AG09319 (cell line): ENCODE results near the gene FAM228B.
"Not testable (repeated sequence)": the region's sequence is repeated elsewhere in the genome, so short reads cannot be mapped to it uniquely, and the experiment has no call there.

ENCODE experiments used
- DNase-seq: peaks from one replicate; pipeline ENCODE4 v3.0.0-alpha.2; 2010; ENCODE audit warnings: low read depth; ENCODE audit errors: extremely low read depth
- CTCF ChIP-seq: IDR thresholded peaks from 2 replicates; pipeline ENCODE4 v1.5.1; 2011; ENCODE audit warnings: low read depth, mild to moderate bottlenecking, inconsistent platforms, low read length, moderate library complexity

Gene FAM228B

GRCh38 chr2:24104906-24105305, 18.4 kb upstream of the FAM228B start:
- no peak for TF ChIP-seq CTCF
- DNase-seq: no peak

GRCh38 chr2:24105816-24106215, 17.5 kb upstream of the FAM228B start:
- no peak for DNase-seq

GRCh38 chr2:24106786-24107185, 16.5 kb upstream of the FAM228B start:
- DNase-seq: no peak
- TF ChIP-seq CTCF: no peak

More at GRCh38 chr2:24105816-24106215, 17.5 kb upstream of the FAM228B start:
- TF ChIP-seq CTCF: no peak

- DNase-seq: no peak
- no peak for TF ChIP-seq CTCF
These were observed 15.9 kb upstream of the FAM228B start for GRCh38 chr2:24107336-24107735.

- not testable (repeated sequence) for DNase-seq
These were observed 13.8 kb upstream of the FAM228B start for GRCh38 chr2:24109431-24109830.

GRCh38 chr2:24110660-24111303, 12.5 kb upstream of the FAM228B start:
- DNase-seq: no peak
- TF ChIP-seq CTCF: no peak

GRCh38 chr2:24111407-24111901, 11.8 kb upstream of the FAM228B start:
- TF ChIP-seq CTCF: no peak
- no peak for DNase-seq

- no peak for TF ChIP-seq CTCF
- DNase-seq: no peak
These were observed 8.2 kb upstream of the FAM228B start for GRCh38 chr2:24115057-24115456.
